Thyroid gland (tissue), 4 donors: ENCODE data around the gene IGFN1.

Experiments
- POLR2A ChIP-seq, 2 donors: fragments of 450-650 bp; IDR thresholded peaks; one replicate each; pipeline ENCODE4 v1.6.1; 2017; ENCODE audit warnings: antibody characterized with exemption in 2 of 2, mild to moderate bottlenecking in 2 of 2, moderate library complexity in 1 of 2
- TF ChIP-seq, protein P1 (sequence below), 6 experiments: fragments of 200-600 bp in 3 of 6; fragments of 450-650 bp in 3 of 6; sonication (generic) in 3 of 6; IDR thresholded peaks; one replicate each; pipeline ENCODE4 v1.5.1; 2016 to 2019; ENCODE audit warnings: antibody characterized with exemption in 6 of 6, mild to moderate bottlenecking in 2 of 6, inconsistent platforms in 1 of 6, moderate library complexity in 1 of 6

- TF ChIP-seq, protein P1, sequence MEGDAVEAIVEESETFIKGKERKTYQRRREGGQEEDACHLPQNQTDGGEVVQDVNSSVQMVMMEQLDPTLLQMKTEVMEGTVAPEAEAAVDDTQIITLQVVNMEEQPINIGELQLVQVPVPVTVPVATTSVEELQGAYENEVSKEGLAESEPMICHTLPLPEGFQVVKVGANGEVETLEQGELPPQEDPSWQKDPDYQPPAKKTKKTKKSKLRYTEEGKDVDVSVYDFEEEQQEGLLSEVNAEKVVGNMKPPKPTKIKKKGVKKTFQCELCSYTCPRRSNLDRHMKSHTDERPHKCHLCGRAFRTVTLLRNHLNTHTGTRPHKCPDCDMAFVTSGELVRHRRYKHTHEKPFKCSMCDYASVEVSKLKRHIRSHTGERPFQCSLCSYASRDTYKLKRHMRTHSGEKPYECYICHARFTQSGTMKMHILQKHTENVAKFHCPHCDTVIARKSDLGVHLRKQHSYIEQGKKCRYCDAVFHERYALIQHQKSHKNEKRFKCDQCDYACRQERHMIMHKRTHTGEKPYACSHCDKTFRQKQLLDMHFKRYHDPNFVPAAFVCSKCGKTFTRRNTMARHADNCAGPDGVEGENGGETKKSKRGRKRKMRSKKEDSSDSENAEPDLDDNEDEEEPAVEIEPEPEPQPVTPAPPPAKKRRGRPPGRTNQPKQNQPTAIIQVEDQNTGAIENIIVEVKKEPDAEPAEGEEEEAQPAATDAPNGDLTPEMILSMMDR (IDR thresholded peaks at IDR 0.05): no peak
- no peak for TF ChIP-seq POLR2A (IDR thresholded peaks at IDR 0.05)
Measured at GRCh38 chr1:201216395-201217085, 25.9 kb downstream of the IGFN1 start.
